H9 (cell line): Measurements from ENCODE around the gene SH3TC2. TPM values are rescaled to one million over a fixed set of nuclear protein-coding genes. Genes with fewer than 3 reads are reported as not detected.

Source experiments
- DNase-seq: peaks from one replicate; pipeline ENCODE4 v3.0.0-alpha.2; 2017
- H2AFZ ChIP-seq: one replicate; pipeline ENCODE4 v1.6.1; 2013; ENCODE audit warnings: mild to moderate bottlenecking, low read length, control low read depth, moderate library complexity
- H2AK5ac ChIP-seq: 2 replicates; pipeline ENCODE4 v1.6.1; 2013; ENCODE audit warnings: low read length, control low read depth, mixed read lengths; ENCODE audit not compliant: insufficient read length
- H2BK120ac ChIP-seq: one replicate; pipeline ENCODE4 v1.6.1; 2013; ENCODE audit warnings: low read depth, mild to moderate bottlenecking, low read length, control low read depth, inconsistent platforms; ENCODE audit not compliant: poor library complexity, severe bottlenecking
- H2BK12ac ChIP-seq: 2 replicates; pipeline ENCODE4 v1.6.1; 2013; ENCODE audit warnings: low read length, control low read depth, mixed read lengths, low read depth; ENCODE audit not compliant: insufficient read length
- H2BK15ac ChIP-seq: 2 replicates; pipeline ENCODE4 v1.6.1; 2013; ENCODE audit warnings: low read depth, low read length, control low read depth
- H2BK20ac ChIP-seq: one replicate; pipeline ENCODE4 v1.6.1; 2013; ENCODE audit warnings: low read depth, mild to moderate bottlenecking, low read length, control low read depth, inconsistent platforms; ENCODE audit not compliant: poor library complexity, severe bottlenecking
- H2BK5ac ChIP-seq: 2 replicates; pipeline ENCODE4 v1.6.1; 2013; ENCODE audit warnings: low read length, control low read depth, mixed read lengths; ENCODE audit not compliant: insufficient read length
- H3K14ac ChIP-seq: 2 replicates; pipeline ENCODE4 v1.6.1; 2013; ENCODE audit warnings: low read length, control low read depth; ENCODE audit not compliant: insufficient read depth
- H3K18ac ChIP-seq: 2 replicates; pipeline ENCODE4 v1.6.1; 2013; ENCODE audit warnings: low read depth, mild to moderate bottlenecking, mixed read lengths, low read length, control low read depth; ENCODE audit not compliant: insufficient read length
- H3K23ac ChIP-seq: 2 replicates; pipeline ENCODE4 v1.6.1; 2013; ENCODE audit warnings: low read length, control low read depth, mixed read lengths, low read depth; ENCODE audit not compliant: insufficient read length
- H3K23me2 ChIP-seq: 2 replicates; pipeline ENCODE4 v1.6.1; 2013; ENCODE audit warnings: low read depth, mild to moderate bottlenecking, mixed read lengths, low read length, control low read depth; ENCODE audit not compliant: insufficient read length, poor library complexity, severe bottlenecking
- H3K27ac ChIP-seq: 2 replicates; pipeline ENCODE4 v1.5.1; 2013; ENCODE audit warnings: low read length, control low read depth, mixed read lengths, low read depth; ENCODE audit not compliant: insufficient read length
- H3K27me3 ChIP-seq: 2 replicates; pipeline ENCODE4 v1.6.1; 2013; ENCODE audit warnings: low read length, control low read depth, inconsistent platforms; ENCODE audit not compliant: insufficient read depth
- H3K4ac ChIP-seq: 2 replicates; pipeline ENCODE4 v1.6.1; 2013; ENCODE audit warnings: low read depth, mild to moderate bottlenecking, control low read depth, inconsistent platforms, low read length, moderate library complexity
- H3K4me1 ChIP-seq: 2 replicates; pipeline ENCODE4 v1.6.1; 2013; ENCODE audit warnings: low read length, control low read depth, inconsistent platforms; ENCODE audit not compliant: insufficient read depth
- H3K4me2 ChIP-seq: 2 replicates; pipeline ENCODE4 v1.6.1; 2013; ENCODE audit warnings: low read length, control low read depth, mixed read lengths; ENCODE audit not compliant: insufficient read length, insufficient read depth
- H3K56ac ChIP-seq: 2 replicates; pipeline ENCODE4 v1.6.1; 2013; ENCODE audit warnings: low read depth, mild to moderate bottlenecking, mixed read lengths, low read length, control low read depth; ENCODE audit not compliant: insufficient read length
- H3K79me1 ChIP-seq: 2 replicates; pipeline ENCODE4 v1.6.1; 2013; ENCODE audit warnings: low read depth, mild to moderate bottlenecking, moderate library complexity, low read length, control low read depth, inconsistent platforms; ENCODE audit not compliant: insufficient read depth, poor library complexity, severe bottlenecking
- H3K79me2 ChIP-seq: 2 replicates; pipeline ENCODE4 v1.6.1; 2013; ENCODE audit warnings: low read length, control low read depth, inconsistent platforms; ENCODE audit not compliant: insufficient read depth
- H3K9ac ChIP-seq: 2 replicates; pipeline ENCODE4 v1.6.1; 2013; ENCODE audit warnings: low read length, control low read depth, mixed read lengths; ENCODE audit not compliant: insufficient read length; ENCODE audit errors: extremely low read depth
- H3K9me3 ChIP-seq: one replicate; pipeline ENCODE4 v1.6.1; 2013; ENCODE audit warnings: low read depth, low read length, inconsistent platforms; ENCODE audit not compliant: control insufficient read depth
- H3T11ph ChIP-seq: one replicate; pipeline ENCODE4 v1.6.1; 2013; ENCODE audit warnings: mild to moderate bottlenecking, low read length, control low read depth, inconsistent platforms
- H4K20me1 ChIP-seq: one replicate; pipeline ENCODE4 v1.6.1; 2013; ENCODE audit not compliant: control insufficient read depth, insufficient read length, insufficient read depth
- H4K5ac ChIP-seq: 2 replicates; pipeline ENCODE4 v1.6.1; 2013; ENCODE audit warnings: low read depth, mild to moderate bottlenecking, mixed read lengths, low read length, control low read depth; ENCODE audit not compliant: insufficient read length
- H4K8ac ChIP-seq: replicated peaks from 2 replicates; pipeline ENCODE4 v1.6.1; 2013; ENCODE audit warnings: low read length, control low read depth, mixed read lengths, low read depth; ENCODE audit not compliant: insufficient read length
- H4K91ac ChIP-seq: 2 replicates; pipeline ENCODE4 v1.6.1; 2013; ENCODE audit warnings: low read depth, mild to moderate bottlenecking, moderate library complexity, mixed read lengths, low read length, control low read depth; ENCODE audit not compliant: insufficient read length
- H3K27ac Mint-ChIP-seq, 3 experiments: 2 replicates in 2 of 3; 3 replicates in 1 of 3; pipeline ENCODE4 v1.8.0; 2020 to 2021; ENCODE audit warnings: mixed read lengths in 3 of 3, mild to moderate bottlenecking in 1 of 3, moderate library complexity in 1 of 3
- H3K27me3 Mint-ChIP-seq: 2 replicates; pipeline ENCODE4 v1.8.0; 2021; ENCODE audit warnings: low read depth, mild to moderate bottlenecking, moderate library complexity, mixed read lengths
- H3K36me3 Mint-ChIP-seq, 3 experiments: 2 replicates in 2 of 3; 3 replicates in 1 of 3; pipeline ENCODE4 v1.8.0; 2020 to 2021; ENCODE audit warnings: low read depth in 3 of 3, mixed read lengths in 3 of 3; ENCODE audit not compliant: insufficient read depth in 1 of 3
- H3K4me1 Mint-ChIP-seq, 2 experiments: 2 replicates each; pipeline ENCODE4 v1.8.0; 2020; ENCODE audit warnings: mixed read lengths in 2 of 2
- H3K4me3 Mint-ChIP-seq, 2 experiments: 2 replicates in 1 of 2; 3 replicates in 1 of 2; pipeline ENCODE4 v1.8.0; 2020 to 2021; ENCODE audit warnings: mild to moderate bottlenecking in 2 of 2, mixed read lengths in 2 of 2, moderate library complexity in 1 of 2
- H3K9me3 Mint-ChIP-seq, 2 experiments: 2 replicates in 1 of 2; 3 replicates in 1 of 2; pipeline ENCODE4 v1.8.0; 2020; ENCODE audit warnings: mild to moderate bottlenecking in 2 of 2, mixed read lengths in 2 of 2, moderate library complexity in 1 of 2
- WGBS: extraction: QIAGEN DNeasy Blood & Tissue Kit; methylation state at CpG from one replicate; pipeline ENCODE4 v1.1.7; 2013; ENCODE audit warnings: missing lambda C conversion rate, low lambda C conversion rate, mixed read lengths; ENCODE audit not compliant: insufficient read length; ENCODE audit errors: extremely low coverage; 5-methylcytosine and 5-hydroxymethylcytosine counted together
- total RNA-seq: library from RNA; stranded (reverse); gene quantifications from 2 replicates; pipeline ENCODE4 v1.2.1, GENCODE V29; 2021
- TF ChIP-seq, protein P1 (sequence below): fragments of 200-600 bp; sonication (generic); conservative IDR thresholded peaks from 3 replicates; pipeline ENCODE4 v1.8.0; 2021; ENCODE audit warnings: antibody characterized with exemption, mild to moderate bottlenecking

Gene SH3TC2
- total RNA-seq, 1 experiment from 2014 or later: not detected

DNA sequence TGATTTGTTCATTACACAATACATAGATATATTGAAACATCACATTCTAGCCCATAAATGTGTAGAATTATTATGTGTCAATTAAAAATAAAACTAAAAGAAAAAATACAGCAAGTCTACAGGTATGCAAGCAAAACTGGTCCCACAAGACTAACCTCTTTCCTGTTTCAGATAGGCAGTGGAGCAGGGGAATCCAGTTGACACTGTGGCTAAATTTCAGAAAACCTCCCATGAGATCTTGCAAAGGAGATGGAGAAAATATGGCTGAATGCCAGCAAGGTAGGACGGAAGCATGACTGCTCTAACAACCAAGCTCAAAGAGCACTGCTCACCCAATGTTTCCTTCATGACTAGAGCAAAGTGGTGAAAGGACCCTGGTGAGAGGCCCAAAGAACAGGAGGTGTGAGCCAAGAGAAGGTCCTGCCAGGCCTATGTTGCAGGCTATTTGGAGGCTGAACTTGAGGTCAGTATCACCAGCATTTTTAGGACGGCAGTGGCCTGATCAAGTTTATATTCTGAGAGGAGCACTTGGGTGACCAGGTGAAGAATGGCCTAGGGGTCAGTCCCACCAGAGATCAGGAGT lies 1.1 kb upstream of the SH3TC2 start:
- H3K36me3 Mint-ChIP-seq: no peaks in the 10 kb centered on the region
- no peak overlapping the region for H3K4me2 ChIP-seq

More for the DNA sequence above, 1.1 kb upstream of the SH3TC2 start:
- TF ChIP-seq, protein P1, sequence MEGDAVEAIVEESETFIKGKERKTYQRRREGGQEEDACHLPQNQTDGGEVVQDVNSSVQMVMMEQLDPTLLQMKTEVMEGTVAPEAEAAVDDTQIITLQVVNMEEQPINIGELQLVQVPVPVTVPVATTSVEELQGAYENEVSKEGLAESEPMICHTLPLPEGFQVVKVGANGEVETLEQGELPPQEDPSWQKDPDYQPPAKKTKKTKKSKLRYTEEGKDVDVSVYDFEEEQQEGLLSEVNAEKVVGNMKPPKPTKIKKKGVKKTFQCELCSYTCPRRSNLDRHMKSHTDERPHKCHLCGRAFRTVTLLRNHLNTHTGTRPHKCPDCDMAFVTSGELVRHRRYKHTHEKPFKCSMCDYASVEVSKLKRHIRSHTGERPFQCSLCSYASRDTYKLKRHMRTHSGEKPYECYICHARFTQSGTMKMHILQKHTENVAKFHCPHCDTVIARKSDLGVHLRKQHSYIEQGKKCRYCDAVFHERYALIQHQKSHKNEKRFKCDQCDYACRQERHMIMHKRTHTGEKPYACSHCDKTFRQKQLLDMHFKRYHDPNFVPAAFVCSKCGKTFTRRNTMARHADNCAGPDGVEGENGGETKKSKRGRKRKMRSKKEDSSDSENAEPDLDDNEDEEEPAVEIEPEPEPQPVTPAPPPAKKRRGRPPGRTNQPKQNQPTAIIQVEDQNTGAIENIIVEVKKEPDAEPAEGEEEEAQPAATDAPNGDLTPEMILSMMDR: no peak
- H3K18ac ChIP-seq: no peak overlapping the region
- H2AK5ac ChIP-seq: no peak overlapping the region
- no peak overlapping the region for H4K5ac ChIP-seq
- H2AFZ ChIP-seq: no peak overlapping the region
- no peaks in the 10 kb centered on the region for H3K79me2 ChIP-seq
- no peak overlapping the region for H3K14ac ChIP-seq
- no peak overlapping the region for H3T11ph ChIP-seq
- H2BK15ac ChIP-seq: no peak overlapping the region
- no peak overlapping the region for H2BK20ac ChIP-seq
- no CpG with 5 or more reads among the region's 2 CpGs for WGBS
- H4K91ac ChIP-seq: no peak overlapping the region
- H3K56ac ChIP-seq: no peak overlapping the region
- no peak overlapping the region for H3K27ac Mint-ChIP-seq
- no peaks in the 10 kb centered on the region for H3K4me1 ChIP-seq
- H3K27ac ChIP-seq: no peak overlapping the region
- H3K4me1 Mint-ChIP-seq: peaks cover 8 to 12% of the 10 kb centered on the region in 2 experiments
- no peak overlapping the region for H2BK12ac ChIP-seq
- DNase-seq: no peak
- H2BK120ac ChIP-seq: no peak overlapping the region
- no peak overlapping the region for H3K23ac ChIP-seq
- no peaks in the 10 kb centered on the region for H3K27me3 ChIP-seq
- no peak overlapping the region for H2BK5ac ChIP-seq
- H4K8ac ChIP-seq: no peak overlapping the region
- H3K9me3 ChIP-seq: no peaks in the 10 kb centered on the region
- no peaks in the 10 kb centered on the region for H3K23me2 ChIP-seq
- peaks cover 2% of the 10 kb centered on the region; the same call in 1 of the 2 replicates for H3K27me3 Mint-ChIP-seq
- H3K4ac ChIP-seq: no peak overlapping the region
- H4K20me1 ChIP-seq: no peaks in the 10 kb centered on the region
- H3K79me1 ChIP-seq: no peaks in the 10 kb centered on the region
- H3K9ac ChIP-seq: no peak overlapping the region
- no peak overlapping the region for H3K4me3 Mint-ChIP-seq
- no peaks in the 10 kb centered on the region for H3K9me3 Mint-ChIP-seq
